H9 (cell line): ENCODE measurements around the gene PAK5. TPM values are rescaled to one million over a fixed set of nuclear protein-coding genes. Genes with fewer than 3 reads are reported as not detected.

ENCODE experiments used
- DNase-seq: peaks from one replicate; pipeline ENCODE4 v3.0.0-alpha.2; 2017
- H2AFZ ChIP-seq: one replicate; pipeline ENCODE4 v1.6.1; 2013; ENCODE audit warnings: mild to moderate bottlenecking, low read length, control low read depth, moderate library complexity
- H2AK5ac ChIP-seq: 2 replicates; pipeline ENCODE4 v1.6.1; 2013; ENCODE audit warnings: low read length, control low read depth, mixed read lengths; ENCODE audit not compliant: insufficient read length
- H2BK120ac ChIP-seq: one replicate; pipeline ENCODE4 v1.6.1; 2013; ENCODE audit warnings: low read depth, mild to moderate bottlenecking, low read length, control low read depth, inconsistent platforms; ENCODE audit not compliant: poor library complexity, severe bottlenecking
- H2BK12ac ChIP-seq: 2 replicates; pipeline ENCODE4 v1.6.1; 2013; ENCODE audit warnings: low read length, control low read depth, mixed read lengths, low read depth; ENCODE audit not compliant: insufficient read length
- H2BK15ac ChIP-seq: 2 replicates; pipeline ENCODE4 v1.6.1; 2013; ENCODE audit warnings: low read depth, low read length, control low read depth
- H2BK20ac ChIP-seq: one replicate; pipeline ENCODE4 v1.6.1; 2013; ENCODE audit warnings: low read depth, mild to moderate bottlenecking, low read length, control low read depth, inconsistent platforms; ENCODE audit not compliant: poor library complexity, severe bottlenecking
- H2BK5ac ChIP-seq: 2 replicates; pipeline ENCODE4 v1.6.1; 2013; ENCODE audit warnings: low read length, control low read depth, mixed read lengths; ENCODE audit not compliant: insufficient read length
- H3K14ac ChIP-seq: 2 replicates; pipeline ENCODE4 v1.6.1; 2013; ENCODE audit warnings: low read length, control low read depth; ENCODE audit not compliant: insufficient read depth
- H3K18ac ChIP-seq: 2 replicates; pipeline ENCODE4 v1.6.1; 2013; ENCODE audit warnings: low read depth, mild to moderate bottlenecking, mixed read lengths, low read length, control low read depth; ENCODE audit not compliant: insufficient read length
- H3K23ac ChIP-seq: 2 replicates; pipeline ENCODE4 v1.6.1; 2013; ENCODE audit warnings: low read length, control low read depth, mixed read lengths, low read depth; ENCODE audit not compliant: insufficient read length
- H3K23me2 ChIP-seq: 2 replicates; pipeline ENCODE4 v1.6.1; 2013; ENCODE audit warnings: low read depth, mild to moderate bottlenecking, mixed read lengths, low read length, control low read depth; ENCODE audit not compliant: insufficient read length, poor library complexity, severe bottlenecking
- H3K27ac ChIP-seq: 2 replicates; pipeline ENCODE4 v1.5.1; 2013; ENCODE audit warnings: low read length, control low read depth, mixed read lengths, low read depth; ENCODE audit not compliant: insufficient read length
- H3K27me3 ChIP-seq: 2 replicates; pipeline ENCODE4 v1.6.1; 2013; ENCODE audit warnings: low read length, control low read depth, inconsistent platforms; ENCODE audit not compliant: insufficient read depth
- H3K4ac ChIP-seq: 2 replicates; pipeline ENCODE4 v1.6.1; 2013; ENCODE audit warnings: low read depth, mild to moderate bottlenecking, control low read depth, inconsistent platforms, low read length, moderate library complexity
- H3K4me1 ChIP-seq: 2 replicates; pipeline ENCODE4 v1.6.1; 2013; ENCODE audit warnings: low read length, control low read depth, inconsistent platforms; ENCODE audit not compliant: insufficient read depth
- H3K4me2 ChIP-seq: 2 replicates; pipeline ENCODE4 v1.6.1; 2013; ENCODE audit warnings: low read length, control low read depth, mixed read lengths; ENCODE audit not compliant: insufficient read length, insufficient read depth
- H3K56ac ChIP-seq: 2 replicates; pipeline ENCODE4 v1.6.1; 2013; ENCODE audit warnings: low read depth, mild to moderate bottlenecking, mixed read lengths, low read length, control low read depth; ENCODE audit not compliant: insufficient read length
- H3K79me1 ChIP-seq: 2 replicates; pipeline ENCODE4 v1.6.1; 2013; ENCODE audit warnings: low read depth, mild to moderate bottlenecking, moderate library complexity, low read length, control low read depth, inconsistent platforms; ENCODE audit not compliant: insufficient read depth, poor library complexity, severe bottlenecking
- H3K79me2 ChIP-seq: 2 replicates; pipeline ENCODE4 v1.6.1; 2013; ENCODE audit warnings: low read length, control low read depth, inconsistent platforms; ENCODE audit not compliant: insufficient read depth
- H3K9ac ChIP-seq: 2 replicates; pipeline ENCODE4 v1.6.1; 2013; ENCODE audit warnings: low read length, control low read depth, mixed read lengths; ENCODE audit not compliant: insufficient read length; ENCODE audit errors: extremely low read depth
- H3K9me3 ChIP-seq: one replicate; pipeline ENCODE4 v1.6.1; 2013; ENCODE audit warnings: low read depth, low read length, inconsistent platforms; ENCODE audit not compliant: control insufficient read depth
- H3T11ph ChIP-seq: one replicate; pipeline ENCODE4 v1.6.1; 2013; ENCODE audit warnings: mild to moderate bottlenecking, low read length, control low read depth, inconsistent platforms
- H4K20me1 ChIP-seq: one replicate; pipeline ENCODE4 v1.6.1; 2013; ENCODE audit not compliant: control insufficient read depth, insufficient read length, insufficient read depth
- H4K5ac ChIP-seq: 2 replicates; pipeline ENCODE4 v1.6.1; 2013; ENCODE audit warnings: low read depth, mild to moderate bottlenecking, mixed read lengths, low read length, control low read depth; ENCODE audit not compliant: insufficient read length
- H4K8ac ChIP-seq: replicated peaks from 2 replicates; pipeline ENCODE4 v1.6.1; 2013; ENCODE audit warnings: low read length, control low read depth, mixed read lengths, low read depth; ENCODE audit not compliant: insufficient read length
- H4K91ac ChIP-seq: 2 replicates; pipeline ENCODE4 v1.6.1; 2013; ENCODE audit warnings: low read depth, mild to moderate bottlenecking, moderate library complexity, mixed read lengths, low read length, control low read depth; ENCODE audit not compliant: insufficient read length
- H3K27ac Mint-ChIP-seq, 3 experiments: 2 replicates in 2 of 3; 3 replicates in 1 of 3; pipeline ENCODE4 v1.8.0; 2020 to 2021; ENCODE audit warnings: mixed read lengths in 3 of 3, mild to moderate bottlenecking in 1 of 3, moderate library complexity in 1 of 3
- H3K27me3 Mint-ChIP-seq: 2 replicates; pipeline ENCODE4 v1.8.0; 2021; ENCODE audit warnings: low read depth, mild to moderate bottlenecking, moderate library complexity, mixed read lengths
- H3K36me3 Mint-ChIP-seq, 3 experiments: 2 replicates in 2 of 3; 3 replicates in 1 of 3; pipeline ENCODE4 v1.8.0; 2020 to 2021; ENCODE audit warnings: low read depth in 3 of 3, mixed read lengths in 3 of 3; ENCODE audit not compliant: insufficient read depth in 1 of 3
- H3K4me1 Mint-ChIP-seq, 2 experiments: 2 replicates each; pipeline ENCODE4 v1.8.0; 2020; ENCODE audit warnings: mixed read lengths in 2 of 2
- H3K4me3 Mint-ChIP-seq, 2 experiments: 2 replicates in 1 of 2; 3 replicates in 1 of 2; pipeline ENCODE4 v1.8.0; 2020 to 2021; ENCODE audit warnings: mild to moderate bottlenecking in 2 of 2, mixed read lengths in 2 of 2, moderate library complexity in 1 of 2
- H3K9me3 Mint-ChIP-seq, 2 experiments: 2 replicates in 1 of 2; 3 replicates in 1 of 2; pipeline ENCODE4 v1.8.0; 2020; ENCODE audit warnings: mild to moderate bottlenecking in 2 of 2, mixed read lengths in 2 of 2, moderate library complexity in 1 of 2
- WGBS: extraction: QIAGEN DNeasy Blood & Tissue Kit; methylation state at CpG from one replicate; pipeline ENCODE4 v1.1.7; 2013; ENCODE audit warnings: missing lambda C conversion rate, low lambda C conversion rate, mixed read lengths; ENCODE audit not compliant: insufficient read length; ENCODE audit errors: extremely low coverage; 5-methylcytosine and 5-hydroxymethylcytosine counted together
- total RNA-seq: library from RNA; stranded (reverse); gene quantifications from 2 replicates; pipeline ENCODE4 v1.2.1, GENCODE V29; 2021
- TF ChIP-seq, protein P1 (sequence below): fragments of 200-600 bp; sonication (generic); conservative IDR thresholded peaks from 3 replicates; pipeline ENCODE4 v1.8.0; 2021; ENCODE audit warnings: antibody characterized with exemption, mild to moderate bottlenecking

PAK5 gene
- total RNA-seq, 1 experiment from 2014 or later, result 0.20 TPM

DNA sequence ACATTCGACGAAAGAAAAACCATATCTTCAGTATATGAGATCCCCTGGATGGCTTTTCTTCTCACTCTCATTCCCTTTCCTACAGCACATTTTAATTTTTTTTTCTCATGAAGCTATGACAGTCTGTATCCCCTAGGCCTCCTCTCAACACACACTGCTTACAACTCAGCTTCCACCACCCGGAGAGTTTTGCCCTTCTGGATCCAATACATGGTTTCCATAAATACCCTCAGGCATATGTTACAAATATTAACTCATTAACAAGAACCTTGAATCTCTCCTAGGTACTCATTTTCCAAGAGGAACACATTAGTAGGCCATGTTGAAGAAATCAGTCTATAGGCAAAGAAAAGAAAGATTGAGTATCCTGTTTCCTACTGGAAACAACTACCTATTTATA lies 44.0 kb downstream of the PAK5 start:
- H4K5ac ChIP-seq, result no peak overlapping the region
- no peak overlapping the region for H3K14ac ChIP-seq
- no peak overlapping the region for H3K4me3 Mint-ChIP-seq
- H2BK120ac ChIP-seq, result no peak overlapping the region
- H3K4me1 ChIP-seq, result no peaks in the 10 kb centered on the region
- no peaks in the 10 kb centered on the region for H4K20me1 ChIP-seq
- no peaks in the 10 kb centered on the region for H3K79me2 ChIP-seq
- H3K23ac ChIP-seq, result no peak overlapping the region
- no peak overlapping the region for H2BK5ac ChIP-seq
- H4K8ac ChIP-seq, result no peak overlapping the region
- H2BK20ac ChIP-seq, result no peak overlapping the region
- TF ChIP-seq, protein P1, sequence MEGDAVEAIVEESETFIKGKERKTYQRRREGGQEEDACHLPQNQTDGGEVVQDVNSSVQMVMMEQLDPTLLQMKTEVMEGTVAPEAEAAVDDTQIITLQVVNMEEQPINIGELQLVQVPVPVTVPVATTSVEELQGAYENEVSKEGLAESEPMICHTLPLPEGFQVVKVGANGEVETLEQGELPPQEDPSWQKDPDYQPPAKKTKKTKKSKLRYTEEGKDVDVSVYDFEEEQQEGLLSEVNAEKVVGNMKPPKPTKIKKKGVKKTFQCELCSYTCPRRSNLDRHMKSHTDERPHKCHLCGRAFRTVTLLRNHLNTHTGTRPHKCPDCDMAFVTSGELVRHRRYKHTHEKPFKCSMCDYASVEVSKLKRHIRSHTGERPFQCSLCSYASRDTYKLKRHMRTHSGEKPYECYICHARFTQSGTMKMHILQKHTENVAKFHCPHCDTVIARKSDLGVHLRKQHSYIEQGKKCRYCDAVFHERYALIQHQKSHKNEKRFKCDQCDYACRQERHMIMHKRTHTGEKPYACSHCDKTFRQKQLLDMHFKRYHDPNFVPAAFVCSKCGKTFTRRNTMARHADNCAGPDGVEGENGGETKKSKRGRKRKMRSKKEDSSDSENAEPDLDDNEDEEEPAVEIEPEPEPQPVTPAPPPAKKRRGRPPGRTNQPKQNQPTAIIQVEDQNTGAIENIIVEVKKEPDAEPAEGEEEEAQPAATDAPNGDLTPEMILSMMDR, result no peak
- no peak overlapping the region for H4K91ac ChIP-seq
- WGBS, result no CpG with 5 or more reads among the region's 3 CpGs
- no peak overlapping the region for H3K4me2 ChIP-seq
- no peaks in the 10 kb centered on the region for H3K79me1 ChIP-seq
- no peaks in the 10 kb centered on the region for H3K4me1 Mint-ChIP-seq
- no peak overlapping the region for H3K27ac ChIP-seq
- H3K4ac ChIP-seq, result no peak overlapping the region
- no peak overlapping the region for H3K9ac ChIP-seq
- no peak overlapping the region for H2AFZ ChIP-seq
- no peaks in the 10 kb centered on the region for H3K23me2 ChIP-seq
- H3K56ac ChIP-seq, result no peak overlapping the region
- DNase-seq, result no peak
- no peak overlapping the region for H2BK12ac ChIP-seq
- no peaks in the 10 kb centered on the region for H3K9me3 ChIP-seq
- no peak overlapping the region for H3K27ac Mint-ChIP-seq
- no peaks in the 10 kb centered on the region for H3K9me3 Mint-ChIP-seq
- H3K27me3 Mint-ChIP-seq, result no peaks in the 10 kb centered on the region
- no peak overlapping the region for H3K18ac ChIP-seq
- peaks cover 0 to 2% (median 0%) of the 10 kb centered on the region in 3 experiments; a peak in 1 of 7 replicates for H3K36me3 Mint-ChIP-seq
- H3K27me3 ChIP-seq, result no peaks in the 10 kb centered on the region
- no peak overlapping the region for H2AK5ac ChIP-seq
- no peak overlapping the region for H2BK15ac ChIP-seq
- no peak overlapping the region for H3T11ph ChIP-seq
